Aorta (tissue), 5 donors: ENCODE measurements around the gene PRXL2B. TPM values are rescaled to one million over a fixed set of nuclear protein-coding genes. Genes with fewer than 3 reads are reported as not detected.
A peak's percentile ranks its signal among the peaks of the same experiment; 100 is the strongest.
"Not testable (repeated sequence)": the region's sequence is repeated elsewhere in the genome, so short reads cannot be mapped to it uniquely, and the experiment has no call there.

Experiments used
- ATAC-seq: fragments of 200-7000 bp; cut with Tn5 transposase; one replicate; pipeline ENCODE4 v1.9.1; 2022; ENCODE audit warnings: moderate library complexity; ENCODE audit not compliant: low FRiP score
- DNase-seq, 2 donors: peaks; one replicate each; pipeline ENCODE4 v3.0.0-alpha.2; 2020
- H3K27ac ChIP-seq, 2 donors: one replicate each; pipeline ENCODE4 v1.5.1; 2013; ENCODE audit warnings: low read length in 2 of 2, mild to moderate bottlenecking in 2 of 2, moderate library complexity in 2 of 2, control low read depth in 1 of 2, inconsistent platforms in 1 of 2, low read depth in 1 of 2
- H3K27me3 ChIP-seq, 2 donors: one replicate each; pipeline ENCODE4 v1.6.1; 2013; ENCODE audit warnings: control low read depth in 1 of 2, low read length in 1 of 2, mild to moderate bottlenecking in 1 of 2, moderate library complexity in 1 of 2; ENCODE audit not compliant: insufficient read depth in 2 of 2, control insufficient read depth in 1 of 2
- H3K36me3 ChIP-seq, 2 donors: one replicate each; pipeline ENCODE4 v1.6.1; 2013; ENCODE audit warnings: control low read depth in 1 of 2, low read length in 1 of 2, mild to moderate bottlenecking in 1 of 2; ENCODE audit not compliant: insufficient read depth in 2 of 2, control insufficient read depth in 1 of 2
- H3K4me1 ChIP-seq, 2 donors: one replicate each; pipeline ENCODE4 v1.6.1; 2013; ENCODE audit warnings: low read length in 2 of 2, control low read depth in 1 of 2, mild to moderate bottlenecking in 1 of 2, moderate library complexity in 1 of 2; ENCODE audit not compliant: insufficient read depth in 2 of 2, control insufficient read depth in 1 of 2
- H3K4me3 ChIP-seq, 2 donors: one replicate each; pipeline ENCODE4 v1.5.1; 2013; ENCODE audit warnings: low read length in 2 of 2, control low read depth in 1 of 2, mild to moderate bottlenecking in 1 of 2
- H3K9me3 ChIP-seq: one replicate; pipeline ENCODE4 v1.6.1; 2013; ENCODE audit warnings: mild to moderate bottlenecking, low read length; ENCODE audit not compliant: control insufficient read depth
- WGBS, 2 donors: extraction: QIAGEN DNeasy Blood & Tissue Kit; methylation state at CpG; one replicate each; pipeline ENCODE4 v1.1.7; 2013; 5-methylcytosine and 5-hydroxymethylcytosine counted together
- intact Hi-C, 2 donors: fragments of 100-400 bp; cut with DNase I; formaldehyde crosslinking; loops; one replicate each; pipeline versions ENCODE4 v1.14.2 to v1.15.0; 2022
- polyA plus RNA-seq, 2 donors: library from polyadenylated mRNA; stranded (reverse); fragments of 200-250 nt; gene quantifications; one replicate each; pipeline ENCODE4 v1.2.3, GENCODE V29; 2013
- total RNA-seq, 2 donors: library from RNA; stranded (reverse); fragmentation: NEBNext Ultra II Directional; extraction: Animal tissue kit (Norgen Biotek cat#: 25700); gene quantifications; one replicate each; pipeline ENCODE4 v1.2.1, GENCODE V29; 2021
- donor health status: healthy with polysubstance abuse.
- donor health status: Bipolar disorder and iron deficiency.
- donor health status: DM: no; HTN: no; CAD: no.
- donor health status: DM: no; HTN: no; CAD: no.
- donor health status: DM: yes; HTN: yes; CAD: no.

Gene PRXL2B
- total and polyA plus RNA-seq, 4 donors: 6.4 to 15.1 (median 7.4) TPM

DNA sequence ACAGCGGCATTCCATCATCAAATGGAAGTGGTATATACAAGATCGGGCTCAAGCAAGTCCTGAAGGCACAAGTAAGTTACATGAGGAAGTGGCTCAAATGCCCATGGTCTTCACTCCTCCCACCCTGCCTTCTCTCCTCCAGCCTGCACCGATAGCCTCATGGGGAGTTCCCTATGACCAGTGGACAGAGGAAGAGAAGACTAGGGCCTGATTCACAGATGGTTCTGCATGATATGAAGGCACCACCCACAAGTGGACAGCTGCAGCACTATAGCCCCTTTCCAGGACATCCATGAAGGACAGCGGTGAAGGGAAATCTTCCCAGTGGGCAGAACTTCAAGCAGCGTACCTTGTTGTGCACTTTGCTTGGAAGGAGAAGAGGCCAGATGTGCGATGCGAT, 39.2 kb downstream of the PRXL2B start:
- DNase-seq, ATAC-seq, H3K4me1 ChIP-seq, intact Hi-C loops, H3K4me3 ChIP-seq, H3K27me3 ChIP-seq, H3K36me3 ChIP-seq, H3K27ac ChIP-seq, H3K9me3 ChIP-seq: not testable (repeated sequence)
- 63 to 65% methylated on average over 7 of the region's 7 CpGs for WGBS, 2 donors

- Histone ChIP-seq H3K27me3 (no peaks in the 10 kb centered on the region), H3K36me3 (no peaks in the 10 kb centered on the region), H3K27ac (no peak overlapping the region), H3K9me3 (no peaks in the 10 kb centered on the region), H3K4me1 (no peaks in the 10 kb centered on the region), H3K4me3 (no peak overlapping the region)
- ATAC-seq (no peak), DNase-seq (no peak)
- intact Hi-C loops: no loop called here
- WGBS, 2 donors: 32 to 33% methylated on average over 6 of the region's 6 CpGs
Observed at GRCh38 chr1:2627746-2628145, 41.2 kb downstream of the PRXL2B start.

DNA sequence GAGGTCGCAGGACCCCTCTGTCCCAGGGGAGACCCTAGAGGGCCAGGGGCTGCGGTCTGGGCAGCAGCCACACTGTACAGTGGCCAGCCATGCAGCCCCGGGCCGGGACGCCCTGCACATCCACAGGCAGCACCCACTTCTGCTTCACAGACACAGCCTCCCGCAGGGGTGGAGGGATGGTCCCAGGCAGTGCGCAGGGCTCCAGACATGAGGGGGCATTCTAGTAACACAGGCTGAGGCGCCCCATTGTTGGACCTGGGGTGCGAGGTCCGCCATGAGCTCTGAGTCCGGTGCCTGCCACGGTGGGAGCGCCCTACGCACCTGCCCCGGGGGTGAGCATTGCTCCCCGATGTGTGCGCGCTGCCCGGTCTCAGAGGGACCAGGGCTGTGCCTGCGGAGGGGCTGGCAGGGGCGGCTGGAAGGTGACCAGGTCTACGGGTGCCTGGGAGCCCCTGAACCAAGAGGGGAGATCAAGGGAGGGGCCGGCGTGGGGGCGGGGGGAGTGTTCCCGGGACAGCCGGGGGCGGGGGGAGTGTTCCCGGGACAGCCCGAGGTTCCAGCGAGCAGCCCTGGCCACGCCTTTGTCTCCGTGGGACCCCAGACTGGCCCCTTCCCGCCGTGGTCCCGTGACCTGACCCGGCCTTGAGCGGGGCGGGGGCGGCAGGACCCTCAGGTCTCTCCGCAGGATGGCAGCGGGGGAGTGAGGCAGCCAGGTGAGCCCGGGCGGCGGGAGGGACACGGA, 41.8 kb downstream of the PRXL2B start:
- no peaks in the 10 kb centered on the region for H3K9me3 ChIP-seq
- intact Hi-C loops: no loop called here
- H3K27me3 ChIP-seq: no peaks in the 10 kb centered on the region
- no peak overlapping the region for H3K27ac ChIP-seq
- H3K4me1 ChIP-seq: no peaks in the 10 kb centered on the region
- H3K4me3 ChIP-seq: no peak overlapping the region
- WGBS, 2 donors: 8% methylated on average over 38 to 46 of the region's 46 CpGs
- H3K36me3 ChIP-seq: no peaks in the 10 kb centered on the region
- peak; percentile 35 for ATAC-seq
- no peak for DNase-seq

DNA sequence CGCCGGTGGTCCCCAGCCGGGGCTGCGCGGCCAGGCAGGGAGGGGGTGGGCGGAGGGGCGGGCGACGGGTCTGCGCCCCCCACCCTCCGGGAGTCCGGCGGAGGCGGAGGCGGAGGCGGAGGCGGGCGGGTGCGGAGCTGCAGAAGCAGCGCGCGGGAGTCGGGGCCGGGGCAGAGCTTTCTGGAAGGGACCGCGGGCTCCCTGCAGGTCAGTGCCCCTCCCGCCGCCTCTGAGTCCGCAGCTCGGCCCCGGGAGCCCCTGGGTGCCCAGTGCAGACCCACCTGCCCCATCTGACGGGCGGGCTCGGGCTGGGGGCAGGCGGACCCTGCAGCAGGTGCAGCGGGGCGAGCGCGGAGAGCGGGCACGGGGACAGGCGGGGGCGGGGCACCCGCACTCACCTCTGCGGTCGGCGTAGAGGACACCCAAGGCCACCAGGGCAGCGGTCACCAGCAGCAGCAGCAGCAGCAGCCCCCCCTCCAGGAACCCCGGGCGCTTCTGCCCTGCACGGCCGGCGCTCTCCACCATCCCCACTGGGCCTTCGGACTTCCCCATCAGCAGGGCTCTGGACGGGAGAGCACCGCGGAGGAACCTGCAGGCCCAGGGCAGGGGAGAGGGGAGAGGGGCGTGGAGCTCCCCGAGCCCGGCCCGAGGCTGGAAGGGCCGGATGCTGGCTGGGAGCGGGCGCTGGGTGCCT, 42.5 kb downstream of the PRXL2B start:
- Histone ChIP-seq H3K27me3 (no peaks in the 10 kb centered on the region), H3K27ac (no peak overlapping the region), H3K36me3 (no peaks in the 10 kb centered on the region), H3K9me3 (no peaks in the 10 kb centered on the region), H3K4me1 (no peaks in the 10 kb centered on the region), H3K4me3 (no peak overlapping the region)
- ATAC-seq (no peak), DNase-seq (no peak)
- 1 to 2% methylated on average over 36 to 64 of the region's 64 CpGs for WGBS, 2 donors
- intact Hi-C loops: no loop called here

DNA sequence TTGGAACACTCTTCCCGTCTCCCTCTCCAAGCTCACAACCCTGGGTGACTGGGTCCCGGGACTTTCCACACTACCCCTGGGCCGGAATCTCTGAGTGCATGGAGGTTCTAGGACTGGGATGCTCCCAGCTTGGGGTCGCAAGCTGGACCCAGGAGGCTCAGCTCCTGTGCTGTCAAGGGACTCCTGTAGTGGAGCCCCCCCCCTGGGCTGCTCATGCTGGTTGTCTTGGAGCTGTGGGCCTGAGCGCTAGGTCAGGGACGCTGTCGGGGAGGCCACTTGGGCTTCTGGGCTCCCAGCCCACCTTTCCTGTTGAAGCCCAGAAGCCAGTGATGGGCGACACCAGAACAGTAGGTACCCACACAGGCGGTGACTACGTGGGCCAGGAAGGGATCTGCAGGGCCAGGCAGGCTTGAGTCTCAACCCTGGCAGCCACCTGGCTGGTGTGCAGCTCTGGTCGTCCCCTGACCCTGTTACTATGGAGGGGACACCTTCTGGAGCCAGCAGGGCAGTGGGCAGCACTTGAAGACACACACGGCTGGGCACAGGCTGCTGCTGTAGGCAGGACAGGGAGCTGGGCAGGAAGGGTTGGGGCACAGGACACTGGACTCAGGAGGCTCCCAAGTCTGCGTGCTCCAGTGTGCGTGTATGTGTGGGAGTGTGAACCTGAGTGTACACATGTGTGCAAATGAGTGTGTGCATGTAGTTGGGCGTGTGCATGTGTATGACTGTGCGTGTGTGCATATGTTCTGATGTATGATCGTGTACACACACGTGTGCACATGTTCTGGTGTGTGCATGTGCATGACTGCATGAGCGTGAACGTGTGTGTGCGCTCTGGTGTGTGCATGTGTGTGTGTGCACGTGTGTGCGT, 43.3 kb downstream of the PRXL2B start:
- Histone ChIP-seq H3K36me3 (no peaks in the 10 kb centered on the region), H3K27ac (no peak overlapping the region), H3K4me1 (no peaks in the 10 kb centered on the region), H3K27me3 (no peaks in the 10 kb centered on the region), H3K9me3 (no peaks in the 10 kb centered on the region), H3K4me3 (no peak overlapping the region)
- 81% methylated on average over 23 of the region's 23 CpGs for WGBS, 2 donors
- ATAC-seq (no peak), DNase-seq (no peak)
- intact Hi-C loops: no loop called here

- ATAC-seq: no peak
- Histone ChIP-seq H3K4me1 (no peaks in the 10 kb centered on the region), H3K9me3 (no peaks in the 10 kb centered on the region), H3K27ac (no peak overlapping the region), H3K4me3 (no peak overlapping the region), H3K36me3 (no peaks in the 10 kb centered on the region), H3K27me3 (no peaks in the 10 kb centered on the region)
- no peak for DNase-seq
- intact Hi-C loops: no loop called here
- WGBS, 2 donors: 92% methylated on average over 35 of the region's 35 CpGs
Observed at GRCh38 chr1:2630498-2631135, 44.0 kb downstream of the PRXL2B start.

DNA sequence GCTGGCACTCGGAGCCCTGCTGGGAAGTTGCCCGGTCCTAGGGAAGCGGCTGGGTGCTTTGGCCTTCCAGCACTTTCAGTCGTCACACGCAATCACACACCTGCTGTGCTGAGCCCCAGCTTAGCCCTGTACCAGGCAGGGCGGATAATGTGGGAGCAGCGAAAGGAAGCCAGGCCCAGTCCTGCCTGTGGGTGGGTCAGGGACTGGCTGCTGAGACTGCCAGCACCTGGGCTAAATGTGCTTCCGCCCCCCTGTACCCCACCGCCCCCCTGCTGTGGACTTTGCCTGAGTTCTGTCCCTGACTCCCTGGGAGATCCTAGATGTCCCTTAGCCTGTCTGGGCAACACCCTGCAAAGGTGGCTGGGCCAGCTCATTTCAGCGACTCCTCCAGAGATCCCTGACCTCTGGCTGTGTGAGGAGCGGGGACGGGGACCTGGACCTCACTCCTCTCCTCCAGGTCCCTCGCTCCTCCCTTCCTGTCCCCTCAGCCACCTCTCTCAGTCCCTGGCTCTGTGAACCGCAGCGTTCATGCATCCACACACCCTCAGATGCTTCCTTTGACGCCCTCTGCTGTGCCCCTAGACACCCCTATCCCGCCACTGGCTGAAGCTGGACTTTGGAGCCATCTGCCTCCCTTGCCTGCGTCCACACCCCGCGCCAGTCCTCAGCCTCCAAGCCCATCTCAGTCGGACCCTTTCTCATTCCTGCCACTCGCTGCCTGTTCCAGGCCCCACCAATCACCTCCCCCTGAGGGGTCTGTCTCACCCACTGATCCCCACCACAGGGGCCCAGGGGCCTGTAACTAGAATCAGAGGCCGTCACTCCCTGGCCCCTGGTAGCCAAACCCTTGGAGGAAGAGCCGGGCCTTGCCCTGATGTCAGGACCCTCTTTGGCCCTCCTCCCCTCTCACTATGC, 44.8 kb downstream of the PRXL2B start:
- WGBS, 2 donors: 74 to 77% methylated on average over 23 to 24 of the region's 24 CpGs
- DNase-seq (no peak), ATAC-seq (no peak)
- H3K4me1 ChIP-seq: no peaks in the 10 kb centered on the region
- no peak overlapping the region for H3K4me3 ChIP-seq
- H3K27me3 ChIP-seq: no peaks in the 10 kb centered on the region
- no peak overlapping the region for H3K27ac ChIP-seq
- intact Hi-C loops: no loop called here
- H3K36me3 ChIP-seq: no peaks in the 10 kb centered on the region
- H3K9me3 ChIP-seq: no peaks in the 10 kb centered on the region

DNA sequence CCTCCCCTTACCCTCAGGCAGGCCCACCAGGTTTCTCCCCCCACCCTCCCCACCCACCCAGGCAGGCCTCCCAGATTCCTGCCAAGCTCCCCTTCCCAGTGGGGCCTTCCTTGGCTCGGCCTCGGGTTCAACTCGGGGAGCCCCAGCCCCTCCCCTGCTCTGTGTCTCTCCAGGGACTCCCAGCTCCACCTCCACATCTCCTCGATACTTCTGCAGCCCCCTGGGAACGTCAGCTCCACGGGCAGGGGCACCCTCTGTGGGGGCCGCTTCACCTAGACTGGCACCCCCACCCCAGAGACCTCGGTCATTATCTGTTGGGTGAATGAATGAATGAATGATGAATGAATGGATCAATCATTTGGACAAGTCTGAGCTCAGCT, 45.5 kb downstream of the PRXL2B start:
- no peak for ATAC-seq
- Histone ChIP-seq H3K27ac (no peak overlapping the region), H3K9me3 (peaks cover 2% of the 10 kb centered on the region), H3K27me3 (no peaks in the 10 kb centered on the region), H3K4me1 (no peaks in the 10 kb centered on the region), H3K36me3 (no peaks in the 10 kb centered on the region), H3K4me3 (no peak overlapping the region)
- intact Hi-C loops: no loop called here
- no peak for DNase-seq
- 32 to 43% methylated on average over 8 of the region's 8 CpGs for WGBS, 2 donors
